GM18861 (cell line): ENCODE measurements around the gene SMU1.

ENCODE experiments used
- ATAC-seq: cut with Tn5 transposase; IDR thresholded peaks from one replicate; pipeline ENCODE4 v1.9.1; 2021; ENCODE audit not compliant: unreplicated experiment

Gene SMU1

DNA sequence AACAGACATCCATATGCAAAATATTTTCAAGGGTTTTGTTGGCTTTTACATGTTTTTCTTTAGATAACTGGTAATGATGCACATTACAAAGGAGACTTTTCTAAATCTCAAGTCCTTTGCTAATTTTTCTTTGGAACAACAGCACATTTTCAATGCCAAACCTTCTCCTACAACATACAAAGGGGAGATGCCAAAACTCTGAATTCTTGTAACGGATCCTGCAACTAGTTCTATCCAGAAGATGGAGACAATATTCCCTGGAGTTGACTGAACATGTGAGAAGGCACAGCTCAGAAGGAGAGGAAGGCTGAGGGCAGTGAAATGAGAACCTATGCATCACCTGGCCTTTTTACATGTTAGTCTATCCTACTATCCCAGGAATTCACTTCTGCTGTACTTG is 30.4 kb downstream of the SMU1 start:
- no peak for ATAC-seq

DNA sequence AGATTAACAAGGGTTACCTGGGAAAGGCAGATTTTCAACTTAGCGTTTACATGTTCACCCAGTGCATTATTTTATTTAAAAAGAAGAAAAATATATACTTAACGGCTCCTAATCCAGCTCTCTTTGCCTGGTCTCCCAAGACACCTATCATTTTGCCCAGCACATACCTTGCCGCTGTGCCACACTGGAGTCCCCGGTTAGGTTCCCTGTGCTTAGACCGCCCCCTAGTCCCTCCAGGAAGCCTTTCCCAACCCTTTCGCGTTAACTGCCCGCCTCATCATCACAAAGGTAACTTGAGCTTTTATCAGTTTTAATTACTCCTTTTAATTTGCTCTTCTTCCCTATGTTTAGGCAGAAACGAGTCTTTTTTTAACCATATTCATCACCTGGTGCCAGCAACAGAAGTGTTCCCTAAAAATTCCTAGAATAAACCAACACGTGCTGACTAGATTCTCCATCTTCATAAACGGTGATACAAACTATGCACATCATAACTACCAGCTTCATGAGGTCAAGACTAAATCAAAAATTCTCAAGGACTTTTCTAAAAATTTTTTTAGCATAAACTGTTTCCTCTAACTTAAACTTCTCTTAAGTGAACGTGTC is 31.7 kb downstream of the SMU1 start:
- ATAC-seq, result no peak

DNA sequence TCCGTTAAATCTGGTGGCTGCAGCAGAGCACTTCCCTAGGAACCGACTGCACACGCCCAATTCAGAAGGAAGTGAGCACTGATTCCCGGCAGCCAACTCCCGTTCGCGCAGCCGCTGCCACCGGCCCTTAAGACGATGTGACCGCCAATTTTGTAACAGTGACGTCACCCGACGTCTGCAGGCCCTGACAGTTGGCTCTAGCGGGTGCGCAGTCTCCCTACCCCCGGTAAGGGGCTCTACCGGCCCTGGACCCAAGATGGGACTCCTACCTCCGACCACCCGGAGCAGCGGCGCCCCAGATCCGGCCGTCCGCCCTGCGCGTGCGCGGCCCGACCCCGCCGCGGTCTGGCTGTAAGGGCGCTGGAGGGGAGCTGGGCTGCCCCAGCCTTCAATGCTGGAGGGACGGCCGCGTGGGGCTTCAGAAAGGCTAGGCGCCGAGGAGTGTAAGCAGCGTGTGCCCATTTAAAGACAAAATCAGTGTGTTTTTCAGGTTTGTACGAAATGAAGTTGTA is 32.3 kb downstream of the SMU1 start:
- ATAC-seq, result peak; percentile 75

- ATAC-seq, result no peak
Observed at GRCh38 chr9:33043671-33044070, 32.8 kb downstream of the SMU1 start.

DNA sequence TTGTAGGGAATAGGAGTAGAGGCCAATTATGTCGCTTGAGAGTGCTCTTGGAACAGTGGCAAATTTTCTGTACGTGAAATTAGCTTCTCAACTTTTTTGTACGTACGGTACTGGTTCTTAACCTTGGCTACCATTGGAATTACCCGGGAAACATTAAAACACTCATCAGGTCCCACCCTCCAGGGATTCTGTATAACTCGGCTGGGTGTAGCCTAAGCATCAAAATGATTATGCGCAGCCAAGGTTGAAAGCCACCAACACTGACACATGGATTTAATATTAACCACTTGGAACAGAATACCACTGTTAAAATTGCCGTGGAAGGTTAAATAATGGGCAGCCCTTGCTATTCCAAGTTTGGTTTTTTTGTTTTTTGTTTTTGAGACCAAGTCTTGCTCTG is 34.0 kb downstream of the SMU1 start:
- no peak for ATAC-seq

DNA sequence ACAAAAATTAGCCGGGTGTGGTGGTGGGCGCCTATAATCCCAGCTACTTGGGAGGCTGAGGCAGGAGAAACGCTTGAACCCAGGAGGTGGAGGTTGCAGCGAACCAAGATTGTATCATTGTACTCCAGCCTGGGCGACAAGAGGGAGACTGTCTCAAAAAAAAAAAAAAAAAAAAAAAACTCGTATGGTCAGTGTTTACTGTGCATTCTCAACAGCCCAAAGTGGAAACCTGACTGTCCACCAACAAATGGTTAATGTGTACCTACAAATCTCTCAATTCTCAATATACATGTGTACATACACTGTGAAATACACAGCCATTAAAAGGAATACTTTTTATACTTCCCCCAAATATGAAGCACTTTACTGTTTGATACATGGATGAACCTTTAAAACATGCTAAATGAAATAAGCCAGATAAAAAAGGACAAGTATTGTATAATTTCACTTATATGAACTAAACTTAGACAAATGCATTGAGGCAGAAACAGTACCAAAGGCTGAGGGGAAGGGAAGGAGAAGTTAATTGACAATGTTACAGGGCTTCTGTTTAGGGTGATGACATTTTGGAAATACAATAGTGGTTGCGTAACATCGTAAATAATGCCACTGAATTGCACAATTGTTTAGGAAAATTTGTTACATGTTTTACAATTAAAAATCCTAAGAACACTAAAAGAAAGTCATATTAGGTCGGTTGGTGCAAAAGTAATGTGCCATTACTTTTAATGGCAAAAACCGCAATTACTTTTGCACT is 34.9 kb downstream of the SMU1 start:
- no peak for ATAC-seq

- ATAC-seq, result no peak
Observed at GRCh38 chr9:33040792-33041431, 35.6 kb downstream of the SMU1 start.

- ATAC-seq, result no peak
Observed at GRCh38 chr9:33032865-33033264, 43.6 kb downstream of the SMU1 start.

GRCh38 chr9:33032292-33032691 is 44.2 kb downstream of the SMU1 start:
- ATAC-seq, result no peak

- no peak for ATAC-seq
Observed at GRCh38 chr9:33030285-33030684, 46.2 kb downstream of the SMU1 start.

DNA sequence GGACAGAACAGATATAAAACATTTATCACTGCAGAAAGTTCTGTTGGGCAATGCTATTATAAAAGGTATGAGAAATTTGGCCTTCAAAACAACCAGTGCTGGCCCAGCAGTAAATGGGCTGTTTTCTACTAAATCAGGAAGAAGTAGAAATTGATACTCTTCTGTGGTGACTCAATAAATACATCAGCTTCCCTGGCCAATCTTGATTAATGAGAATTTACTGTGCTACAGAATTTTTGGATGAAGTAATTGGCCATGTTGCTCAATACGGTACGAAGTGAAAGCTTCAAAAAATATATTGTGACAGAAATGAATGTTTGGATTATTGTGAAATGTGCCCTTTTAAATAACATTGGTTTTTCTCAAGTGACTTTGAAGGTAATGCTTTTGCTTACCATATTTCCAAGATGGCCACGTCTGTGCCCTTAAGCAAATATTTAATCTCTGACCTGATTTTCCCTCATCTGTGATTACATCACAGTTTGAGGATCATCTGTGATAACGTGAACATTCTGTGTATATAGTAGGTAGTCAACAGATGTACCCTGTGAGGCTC is 47.2 kb downstream of the SMU1 start:
- no peak for ATAC-seq

DNA sequence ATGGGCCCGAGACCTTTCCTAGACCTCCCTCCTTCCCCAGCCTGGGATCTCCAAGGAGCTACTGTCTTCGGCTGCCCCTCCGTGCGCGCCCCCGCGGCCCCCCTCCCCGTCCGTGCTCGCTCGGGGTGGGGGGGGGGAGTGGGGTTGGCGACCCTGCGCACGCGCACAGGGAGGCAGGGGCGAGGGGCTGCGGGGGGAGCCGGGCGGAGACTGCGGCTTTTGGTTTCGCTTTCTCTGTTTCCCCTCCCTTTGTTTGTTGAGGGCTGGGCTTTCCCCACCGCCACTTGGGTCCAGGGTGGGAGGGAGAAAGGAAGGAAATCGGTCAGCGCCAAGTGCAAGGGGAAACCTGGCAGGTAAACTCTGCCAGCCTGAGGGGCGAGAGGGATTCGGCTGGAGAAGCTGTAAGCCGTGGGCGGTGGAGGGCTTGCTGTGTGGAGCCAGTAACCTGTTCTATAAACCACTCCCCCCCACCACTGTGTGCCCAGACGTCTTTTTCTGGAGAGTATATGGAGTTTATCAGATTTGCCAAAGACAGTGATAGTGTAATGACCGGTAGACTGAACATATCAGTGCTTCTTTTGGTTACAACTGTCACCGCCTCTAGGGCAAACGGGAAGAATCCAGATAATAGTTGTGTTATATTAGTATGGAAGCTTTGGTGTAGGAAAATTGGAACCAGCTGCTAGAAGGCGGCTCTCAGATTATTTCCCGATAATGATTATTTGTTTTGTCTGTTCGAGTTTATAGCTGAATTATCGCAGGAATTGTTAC is 50.7 kb downstream of the SMU1 start:
- ATAC-seq, result peak; percentile 20

DNA sequence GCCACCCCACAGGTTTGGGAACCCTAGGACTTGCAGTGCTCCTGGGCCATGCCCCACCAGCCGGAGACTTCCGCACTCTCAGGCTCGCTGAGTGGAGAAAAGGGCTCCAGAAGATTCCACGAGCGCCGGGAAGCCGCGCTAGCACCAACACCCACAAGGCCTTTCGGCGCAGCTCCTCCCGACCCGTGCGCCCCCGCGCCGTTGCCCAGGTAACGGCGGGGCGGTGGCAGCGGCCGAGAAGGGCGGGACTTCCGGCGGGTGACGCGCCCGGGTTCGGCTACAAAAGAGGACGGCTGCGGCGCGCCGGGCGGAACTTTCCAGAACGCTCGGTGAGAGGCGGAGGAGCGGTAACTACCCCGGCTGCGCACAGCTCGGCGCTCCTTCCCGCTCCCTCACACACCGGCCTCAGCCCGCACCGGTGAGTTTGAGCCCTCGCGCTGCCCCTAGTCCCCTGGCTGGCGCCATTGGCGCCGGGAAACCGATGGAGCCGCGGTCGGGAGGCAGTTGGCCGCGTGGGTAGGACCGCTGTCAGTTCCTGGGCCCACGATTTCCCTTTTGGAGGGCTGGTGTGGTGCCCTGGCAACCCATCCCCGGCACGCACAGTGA is 51.4 kb downstream of the SMU1 start, which contains the start of gene DNAJA1:
DNAJA1 (plus strand) TSS at position 308 of the 606 bp plus-strand sequence. CDS start 1,212 bp downstream, outside the sequence.
- peak; percentile 93 for ATAC-seq

- ATAC-seq, result no peak
Observed at GRCh38 chr9:33024126-33024965, 52.1 kb downstream of the SMU1 start.

DNA sequence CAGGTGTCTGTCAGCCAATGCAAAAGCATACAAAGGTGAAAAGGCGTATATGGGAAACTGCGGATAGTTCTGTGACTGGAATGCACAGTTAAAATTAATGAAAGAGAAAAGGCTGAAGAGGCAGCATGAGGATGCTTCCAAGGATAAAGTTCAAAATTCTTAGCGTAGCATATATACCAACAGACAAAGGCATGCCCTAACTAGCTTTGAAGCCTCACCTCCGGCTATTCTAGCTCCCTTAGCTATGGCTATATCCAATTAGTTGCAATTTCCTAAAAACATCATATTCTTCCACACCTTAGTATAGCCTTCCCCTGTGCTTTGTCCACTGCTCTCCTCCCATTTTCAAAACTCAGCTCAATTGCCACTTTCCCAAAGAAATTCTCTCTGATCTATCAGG is 52.8 kb downstream of the SMU1 start:
- no peak for ATAC-seq

- ATAC-seq, result no peak
Observed at GRCh38 chr9:33022755-33023154, 53.7 kb downstream of the SMU1 start.

- no peak for ATAC-seq
Observed at GRCh38 chr9:33022303-33022702, 54.2 kb downstream of the SMU1 start.

DNA sequence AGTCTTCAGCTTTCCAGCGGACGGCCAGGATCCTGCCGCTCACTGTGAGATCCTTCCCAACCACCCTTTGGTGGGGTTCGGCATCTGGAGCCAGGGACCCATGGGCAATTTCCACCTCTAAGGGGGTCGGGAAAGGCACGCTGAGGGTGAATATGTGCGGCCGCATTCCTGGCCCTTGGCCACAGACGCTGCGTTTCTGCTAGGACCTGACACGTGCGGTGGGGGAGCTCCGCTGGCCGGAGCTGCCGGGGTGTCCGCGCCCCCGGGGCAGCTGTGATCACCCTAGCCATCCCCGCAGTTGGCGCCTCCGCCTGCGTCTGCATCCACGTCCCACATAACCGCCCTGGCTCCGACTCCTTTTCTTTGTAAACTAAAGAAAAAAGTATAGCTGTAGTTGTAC is 56.7 kb downstream of the SMU1 start:
- no peak for ATAC-seq

- no peak for ATAC-seq
Observed at GRCh38 chr9:33017283-33018041, 59.0 kb downstream of the SMU1 start.
